H9 (cell line): ENCODE data around the gene MRPL41. TPM values are rescaled to one million over a fixed set of nuclear protein-coding genes. Genes with fewer than 3 reads are reported as not detected.
A peak's percentile ranks its signal among the peaks of the same experiment; 100 is the strongest.
"Not testable (repeated sequence)": the region's sequence is repeated elsewhere in the genome, so short reads cannot be mapped to it uniquely, and the experiment has no call there.

Source experiments
- DNase-seq: peaks from one replicate; pipeline ENCODE4 v3.0.0-alpha.2; 2017
- H2AFZ ChIP-seq: one replicate; pipeline ENCODE4 v1.6.1; 2013; ENCODE audit warnings: mild to moderate bottlenecking, low read length, control low read depth, moderate library complexity
- H2AK5ac ChIP-seq: 2 replicates; pipeline ENCODE4 v1.6.1; 2013; ENCODE audit warnings: low read length, control low read depth, mixed read lengths; ENCODE audit not compliant: insufficient read length
- H2BK120ac ChIP-seq: one replicate; pipeline ENCODE4 v1.6.1; 2013; ENCODE audit warnings: low read depth, mild to moderate bottlenecking, low read length, control low read depth, inconsistent platforms; ENCODE audit not compliant: poor library complexity, severe bottlenecking
- H2BK12ac ChIP-seq: 2 replicates; pipeline ENCODE4 v1.6.1; 2013; ENCODE audit warnings: low read length, control low read depth, mixed read lengths, low read depth; ENCODE audit not compliant: insufficient read length
- H2BK15ac ChIP-seq: 2 replicates; pipeline ENCODE4 v1.6.1; 2013; ENCODE audit warnings: low read depth, low read length, control low read depth
- H2BK20ac ChIP-seq: one replicate; pipeline ENCODE4 v1.6.1; 2013; ENCODE audit warnings: low read depth, mild to moderate bottlenecking, low read length, control low read depth, inconsistent platforms; ENCODE audit not compliant: poor library complexity, severe bottlenecking
- H2BK5ac ChIP-seq: 2 replicates; pipeline ENCODE4 v1.6.1; 2013; ENCODE audit warnings: low read length, control low read depth, mixed read lengths; ENCODE audit not compliant: insufficient read length
- H3K14ac ChIP-seq: 2 replicates; pipeline ENCODE4 v1.6.1; 2013; ENCODE audit warnings: low read length, control low read depth; ENCODE audit not compliant: insufficient read depth
- H3K18ac ChIP-seq: 2 replicates; pipeline ENCODE4 v1.6.1; 2013; ENCODE audit warnings: low read depth, mild to moderate bottlenecking, mixed read lengths, low read length, control low read depth; ENCODE audit not compliant: insufficient read length
- H3K23ac ChIP-seq: 2 replicates; pipeline ENCODE4 v1.6.1; 2013; ENCODE audit warnings: low read length, control low read depth, mixed read lengths, low read depth; ENCODE audit not compliant: insufficient read length
- H3K23me2 ChIP-seq: 2 replicates; pipeline ENCODE4 v1.6.1; 2013; ENCODE audit warnings: low read depth, mild to moderate bottlenecking, mixed read lengths, low read length, control low read depth; ENCODE audit not compliant: insufficient read length, poor library complexity, severe bottlenecking
- H3K27ac ChIP-seq: 2 replicates; pipeline ENCODE4 v1.5.1; 2013; ENCODE audit warnings: low read length, control low read depth, mixed read lengths, low read depth; ENCODE audit not compliant: insufficient read length
- H3K27me3 ChIP-seq: 2 replicates; pipeline ENCODE4 v1.6.1; 2013; ENCODE audit warnings: low read length, control low read depth, inconsistent platforms; ENCODE audit not compliant: insufficient read depth
- H3K4ac ChIP-seq: 2 replicates; pipeline ENCODE4 v1.6.1; 2013; ENCODE audit warnings: low read depth, mild to moderate bottlenecking, control low read depth, inconsistent platforms, low read length, moderate library complexity
- H3K4me1 ChIP-seq: 2 replicates; pipeline ENCODE4 v1.6.1; 2013; ENCODE audit warnings: low read length, control low read depth, inconsistent platforms; ENCODE audit not compliant: insufficient read depth
- H3K4me2 ChIP-seq: 2 replicates; pipeline ENCODE4 v1.6.1; 2013; ENCODE audit warnings: low read length, control low read depth, mixed read lengths; ENCODE audit not compliant: insufficient read length, insufficient read depth
- H3K56ac ChIP-seq: 2 replicates; pipeline ENCODE4 v1.6.1; 2013; ENCODE audit warnings: low read depth, mild to moderate bottlenecking, mixed read lengths, low read length, control low read depth; ENCODE audit not compliant: insufficient read length
- H3K79me1 ChIP-seq: 2 replicates; pipeline ENCODE4 v1.6.1; 2013; ENCODE audit warnings: low read depth, mild to moderate bottlenecking, moderate library complexity, low read length, control low read depth, inconsistent platforms; ENCODE audit not compliant: insufficient read depth, poor library complexity, severe bottlenecking
- H3K79me2 ChIP-seq: 2 replicates; pipeline ENCODE4 v1.6.1; 2013; ENCODE audit warnings: low read length, control low read depth, inconsistent platforms; ENCODE audit not compliant: insufficient read depth
- H3K9ac ChIP-seq: 2 replicates; pipeline ENCODE4 v1.6.1; 2013; ENCODE audit warnings: low read length, control low read depth, mixed read lengths; ENCODE audit not compliant: insufficient read length; ENCODE audit errors: extremely low read depth
- H3K9me3 ChIP-seq: one replicate; pipeline ENCODE4 v1.6.1; 2013; ENCODE audit warnings: low read depth, low read length, inconsistent platforms; ENCODE audit not compliant: control insufficient read depth
- H3T11ph ChIP-seq: one replicate; pipeline ENCODE4 v1.6.1; 2013; ENCODE audit warnings: mild to moderate bottlenecking, low read length, control low read depth, inconsistent platforms
- H4K20me1 ChIP-seq: one replicate; pipeline ENCODE4 v1.6.1; 2013; ENCODE audit not compliant: control insufficient read depth, insufficient read length, insufficient read depth
- H4K5ac ChIP-seq: 2 replicates; pipeline ENCODE4 v1.6.1; 2013; ENCODE audit warnings: low read depth, mild to moderate bottlenecking, mixed read lengths, low read length, control low read depth; ENCODE audit not compliant: insufficient read length
- H4K8ac ChIP-seq: replicated peaks from 2 replicates; pipeline ENCODE4 v1.6.1; 2013; ENCODE audit warnings: low read length, control low read depth, mixed read lengths, low read depth; ENCODE audit not compliant: insufficient read length
- H4K91ac ChIP-seq: 2 replicates; pipeline ENCODE4 v1.6.1; 2013; ENCODE audit warnings: low read depth, mild to moderate bottlenecking, moderate library complexity, mixed read lengths, low read length, control low read depth; ENCODE audit not compliant: insufficient read length
- H3K27ac Mint-ChIP-seq, 3 experiments: 2 replicates in 2 of 3; 3 replicates in 1 of 3; pipeline ENCODE4 v1.8.0; 2020 to 2021; ENCODE audit warnings: mixed read lengths in 3 of 3, mild to moderate bottlenecking in 1 of 3, moderate library complexity in 1 of 3
- H3K27me3 Mint-ChIP-seq: 2 replicates; pipeline ENCODE4 v1.8.0; 2021; ENCODE audit warnings: low read depth, mild to moderate bottlenecking, moderate library complexity, mixed read lengths
- H3K36me3 Mint-ChIP-seq, 3 experiments: 2 replicates in 2 of 3; 3 replicates in 1 of 3; pipeline ENCODE4 v1.8.0; 2020 to 2021; ENCODE audit warnings: low read depth in 3 of 3, mixed read lengths in 3 of 3; ENCODE audit not compliant: insufficient read depth in 1 of 3
- H3K4me1 Mint-ChIP-seq, 2 experiments: 2 replicates each; pipeline ENCODE4 v1.8.0; 2020; ENCODE audit warnings: mixed read lengths in 2 of 2
- H3K4me3 Mint-ChIP-seq, 2 experiments: 2 replicates in 1 of 2; 3 replicates in 1 of 2; pipeline ENCODE4 v1.8.0; 2020 to 2021; ENCODE audit warnings: mild to moderate bottlenecking in 2 of 2, mixed read lengths in 2 of 2, moderate library complexity in 1 of 2
- H3K9me3 Mint-ChIP-seq, 2 experiments: 2 replicates in 1 of 2; 3 replicates in 1 of 2; pipeline ENCODE4 v1.8.0; 2020; ENCODE audit warnings: mild to moderate bottlenecking in 2 of 2, mixed read lengths in 2 of 2, moderate library complexity in 1 of 2
- WGBS: extraction: QIAGEN DNeasy Blood & Tissue Kit; methylation state at CpG from one replicate; pipeline ENCODE4 v1.1.7; 2013; ENCODE audit warnings: missing lambda C conversion rate, low lambda C conversion rate, mixed read lengths; ENCODE audit not compliant: insufficient read length; ENCODE audit errors: extremely low coverage; 5-methylcytosine and 5-hydroxymethylcytosine counted together
- total RNA-seq: library from RNA; stranded (reverse); gene quantifications from 2 replicates; pipeline ENCODE4 v1.2.1, GENCODE V29; 2021
- TF ChIP-seq, protein P1 (sequence below): fragments of 200-600 bp; sonication (generic); conservative IDR thresholded peaks from 3 replicates; pipeline ENCODE4 v1.8.0; 2021; ENCODE audit warnings: antibody characterized with exemption, mild to moderate bottlenecking

MRPL41 gene
- total RNA-seq, 1 experiment from 2014 or later = 52.2 TPM

DNA sequence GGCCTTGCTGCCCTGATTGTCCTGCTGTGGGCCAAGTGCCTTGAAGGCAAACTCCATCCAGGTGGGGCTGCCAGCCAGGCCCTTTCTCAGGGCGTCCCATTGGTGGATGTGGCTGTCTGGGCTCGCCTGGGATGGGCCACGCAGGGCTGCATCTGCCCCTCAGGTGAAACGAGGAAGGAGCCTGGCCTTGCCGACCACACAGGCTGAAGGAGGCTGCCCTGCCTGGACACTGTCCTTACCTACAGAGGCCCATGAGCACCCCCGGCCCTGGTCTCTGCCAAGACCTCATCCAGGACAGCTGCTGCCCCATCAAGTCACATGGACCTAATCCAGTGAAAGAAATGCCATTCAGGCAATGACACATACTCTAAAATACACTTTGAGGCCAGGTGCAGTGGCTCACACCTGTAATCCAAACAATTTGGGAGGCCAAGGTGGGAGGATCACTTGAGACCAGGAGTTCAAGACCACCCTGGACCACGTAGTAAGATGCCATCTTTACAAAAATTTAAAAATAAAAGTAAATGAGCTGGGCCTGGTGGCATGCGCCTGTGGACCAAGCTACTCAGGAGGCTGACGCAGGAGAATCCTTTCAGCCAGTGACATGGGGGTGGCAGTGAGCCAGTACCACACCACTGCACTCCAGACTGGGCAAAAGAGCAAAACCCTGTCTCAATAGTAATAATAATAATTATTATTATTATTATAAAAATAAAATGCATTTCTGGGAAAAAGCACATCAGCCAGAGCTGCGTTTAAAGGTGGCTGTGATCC, 35.3 kb upstream of the MRPL41 start:
- no peak overlapping the region for H2BK20ac ChIP-seq
- H3K14ac ChIP-seq = no peak overlapping the region
- no peak overlapping the region for H4K5ac ChIP-seq
- no peak overlapping the region for H3K18ac ChIP-seq
- no peak overlapping the region for H3K23ac ChIP-seq
- H3K4ac ChIP-seq = no peak overlapping the region
- no peak overlapping the region for H3K4me2 ChIP-seq
- H3K36me3 Mint-ChIP-seq = peaks cover 0 to 2% (median 0%) of the 10 kb centered on the region in 3 experiments; a peak in 3 of 7 replicates
- no peak overlapping the region for H2BK15ac ChIP-seq
- no peaks in the 10 kb centered on the region for H3K9me3 ChIP-seq
- H3K56ac ChIP-seq = no peak overlapping the region
- H3K4me3 Mint-ChIP-seq = no peak overlapping the region
- H3K79me2 ChIP-seq = no peaks in the 10 kb centered on the region
- no peaks in the 10 kb centered on the region for H3K4me1 Mint-ChIP-seq
- H2BK12ac ChIP-seq = no peak overlapping the region
- no CpG with 5 or more reads among the region's 10 CpGs for WGBS
- H2AFZ ChIP-seq = no peak overlapping the region
- no peak overlapping the region for H4K8ac ChIP-seq
- H3K79me1 ChIP-seq = no peaks in the 10 kb centered on the region
- H3T11ph ChIP-seq = no peak overlapping the region
- no peak overlapping the region for H2AK5ac ChIP-seq
- no peaks in the 10 kb centered on the region for H3K23me2 ChIP-seq
- no peak overlapping the region for H4K91ac ChIP-seq
- H2BK120ac ChIP-seq = no peak overlapping the region
- no peak overlapping the region for H2BK5ac ChIP-seq
- no peaks in the 10 kb centered on the region for H3K27me3 ChIP-seq
- H3K27me3 Mint-ChIP-seq = no peaks in the 10 kb centered on the region
- DNase-seq = peak; percentile 54
- no peak overlapping the region for H3K9ac ChIP-seq
- no peak overlapping the region for H3K27ac ChIP-seq
- no peaks in the 10 kb centered on the region for H4K20me1 ChIP-seq
- H3K9me3 Mint-ChIP-seq = peaks cover 4 to 29% of the 10 kb centered on the region in 2 experiments; a peak in 4 of 5 replicates
- H3K4me1 ChIP-seq = no peaks in the 10 kb centered on the region
- H3K27ac Mint-ChIP-seq = no peak overlapping the region
- TF ChIP-seq, protein P1, sequence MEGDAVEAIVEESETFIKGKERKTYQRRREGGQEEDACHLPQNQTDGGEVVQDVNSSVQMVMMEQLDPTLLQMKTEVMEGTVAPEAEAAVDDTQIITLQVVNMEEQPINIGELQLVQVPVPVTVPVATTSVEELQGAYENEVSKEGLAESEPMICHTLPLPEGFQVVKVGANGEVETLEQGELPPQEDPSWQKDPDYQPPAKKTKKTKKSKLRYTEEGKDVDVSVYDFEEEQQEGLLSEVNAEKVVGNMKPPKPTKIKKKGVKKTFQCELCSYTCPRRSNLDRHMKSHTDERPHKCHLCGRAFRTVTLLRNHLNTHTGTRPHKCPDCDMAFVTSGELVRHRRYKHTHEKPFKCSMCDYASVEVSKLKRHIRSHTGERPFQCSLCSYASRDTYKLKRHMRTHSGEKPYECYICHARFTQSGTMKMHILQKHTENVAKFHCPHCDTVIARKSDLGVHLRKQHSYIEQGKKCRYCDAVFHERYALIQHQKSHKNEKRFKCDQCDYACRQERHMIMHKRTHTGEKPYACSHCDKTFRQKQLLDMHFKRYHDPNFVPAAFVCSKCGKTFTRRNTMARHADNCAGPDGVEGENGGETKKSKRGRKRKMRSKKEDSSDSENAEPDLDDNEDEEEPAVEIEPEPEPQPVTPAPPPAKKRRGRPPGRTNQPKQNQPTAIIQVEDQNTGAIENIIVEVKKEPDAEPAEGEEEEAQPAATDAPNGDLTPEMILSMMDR = no peak

DNA sequence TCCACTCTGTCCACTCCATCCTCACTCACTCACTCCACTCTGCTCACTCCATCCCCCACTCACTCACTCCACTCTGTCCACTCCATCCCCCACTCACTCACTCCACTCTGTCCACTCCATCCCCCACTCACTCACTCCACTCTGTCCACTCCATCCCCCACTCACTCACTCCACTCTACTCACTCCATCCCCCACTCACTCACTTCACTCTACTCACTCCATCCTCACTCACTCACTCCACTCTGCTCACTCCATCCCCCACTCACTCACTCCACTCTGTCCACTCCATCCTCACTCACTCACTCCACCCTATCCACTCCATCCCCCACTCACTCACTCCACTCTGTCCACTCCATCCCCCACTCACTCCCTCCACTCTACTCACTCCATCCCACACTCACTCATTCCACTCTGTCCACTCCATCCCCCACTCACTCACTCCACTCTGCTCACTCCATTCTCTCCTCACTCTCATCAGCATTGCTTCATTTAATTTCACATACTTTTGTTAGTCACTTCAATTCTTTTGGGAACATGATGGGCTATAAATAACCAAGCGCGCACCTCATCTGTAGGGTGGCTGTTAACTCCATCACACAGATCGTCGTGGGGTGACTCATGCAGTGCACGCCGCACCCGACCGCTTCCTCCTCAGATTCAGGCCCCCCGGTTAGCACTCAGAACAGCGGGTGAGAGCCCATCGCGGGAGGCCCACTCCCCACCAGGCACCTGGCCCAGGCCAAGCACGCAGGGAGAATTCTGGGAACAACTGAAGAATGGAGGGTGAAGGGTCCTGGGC, 32.8 kb upstream of the MRPL41 start:
- DNase-seq, H4K91ac ChIP-seq: not testable (repeated sequence)

More for the DNA sequence above, 32.8 kb upstream of the MRPL41 start:
- H2BK120ac ChIP-seq, H3K27me3 ChIP-seq, H3K9me3 Mint-ChIP-seq, H3K56ac ChIP-seq, H3K18ac ChIP-seq, H2BK5ac ChIP-seq, H4K8ac ChIP-seq, H3K27ac Mint-ChIP-seq, H3K79me1 ChIP-seq, H3K9me3 ChIP-seq, H2BK12ac ChIP-seq, H3K4ac ChIP-seq, H2BK15ac ChIP-seq, H3K4me2 ChIP-seq, H3T11ph ChIP-seq, H3K9ac ChIP-seq, H3K27ac ChIP-seq, H3K14ac ChIP-seq, H3K4me1 ChIP-seq, H3K23ac ChIP-seq, H3K4me1 Mint-ChIP-seq, H2BK20ac ChIP-seq, H4K5ac ChIP-seq, H3K79me2 ChIP-seq, H3K27me3 Mint-ChIP-seq, H2AFZ ChIP-seq, H2AK5ac ChIP-seq, H3K4me3 Mint-ChIP-seq, H3K23me2 ChIP-seq, H4K20me1 ChIP-seq, H3K36me3 Mint-ChIP-seq: not testable (repeated sequence)
- WGBS = no CpG with 5 or more reads among the region's 13 CpGs
